K562 (cell line): ENCODE data around the gene KIF23. TPM values are rescaled to one million over a fixed set of nuclear protein-coding genes. Genes with fewer than 3 reads are reported as not detected.

Source experiments
- ARID1B ChIP-seq: fragments of 450-650 bp; IDR thresholded peaks from 2 replicates; pipeline ENCODE4 v1.6.1; 2016; ENCODE audit warnings: antibody characterized with exemption, mild to moderate bottlenecking, inconsistent platforms
- CREM ChIP-seq: IDR thresholded peaks from 2 replicates; pipeline ENCODE4 v1.6.1; 2014; ENCODE audit warnings: antibody characterized with exemption, low read depth
- DPF2 ChIP-seq: fragments of 450-650 bp; IDR thresholded peaks from 2 replicates; pipeline ENCODE4 v1.6.1; 2016
- KHSRP ChIP-seq: fragments of 450-650 bp; IDR thresholded peaks from 2 replicates; pipeline ENCODE4 v1.6.1; 2017
- MEF2D ChIP-seq: conservative IDR thresholded peaks from 2 replicates; pipeline ENCODE4 v1.6.1; 2016; ENCODE audit warnings: low read depth, missing genetic modification characterization, missing compliant biosample characterization
- MXI1 ChIP-seq: IDR thresholded peaks from 2 replicates; pipeline ENCODE4 v1.6.1; 2011; ENCODE audit warnings: low read depth, mild to moderate bottlenecking, improper control_type of control experiment, low read length
- NFIC ChIP-seq: fragments of 450-650 bp; IDR thresholded peaks from 2 replicates; pipeline ENCODE4 v1.6.1; 2017; ENCODE audit warnings: mild to moderate bottlenecking, inconsistent platforms
- NR2F6 ChIP-seq: fragments of 450-650 bp; formaldehyde crosslinking; IDR thresholded peaks from 2 replicates; pipeline ENCODE4 v1.4.0; 2020; ENCODE audit warnings: mild to moderate bottlenecking
- PURB ChIP-seq: sonication (generic); formaldehyde crosslinking; IDR thresholded peaks from 2 replicates; pipeline ENCODE4 v1.9.0; 2021; ENCODE audit warnings: low read depth, mild to moderate bottlenecking, missing genetic modification reagents
- RBM25 ChIP-seq: fragments of 200-400 bp; formaldehyde crosslinking; IDR thresholded peaks from 2 replicates; pipeline ENCODE4 v1.6.1; 2018; ENCODE audit warnings: low read length, low read depth, moderate library complexity; ENCODE audit not compliant: severe bottlenecking
- SETDB1 ChIP-seq: IDR thresholded peaks from one replicate; pipeline ENCODE4 v1.6.1; 2012; ENCODE audit warnings: low read length, control low read depth, inconsistent platforms
- SIRT6 ChIP-seq: IDR thresholded peaks from one replicate; pipeline ENCODE4 v1.6.1; 2012; ENCODE audit warnings: low read depth, mild to moderate bottlenecking, control low read depth, inconsistent platforms, low read length, moderate library complexity
- SUPT5H ChIP-seq: fragments of 450-650 bp; IDR thresholded peaks from 2 replicates; pipeline ENCODE4 v1.6.1; 2016
- TRIM25 ChIP-seq: fragments of 450-650 bp; IDR thresholded peaks from 2 replicates; pipeline ENCODE4 v1.7.0; 2016; ENCODE audit warnings: borderline replicate concordance
- ZFP91 ChIP-seq: sonication (generic); formaldehyde crosslinking; IDR thresholded peaks from 2 replicates; pipeline ENCODE4 v1.8.0; 2022; ENCODE audit warnings: mild to moderate bottlenecking, missing genetic modification reagents
- ZNF146 ChIP-seq: IDR thresholded peaks from one replicate; pipeline ENCODE4 v1.6.1; 2018; ENCODE audit warnings: missing compliant biosample characterization; ENCODE audit not compliant: unreplicated experiment
- ZNF445 ChIP-seq: fragments of 250-450 bp; sonication (Bioruptor Pico); IDR thresholded peaks from 2 replicates; pipeline ENCODE4 v1.4.0; 2020; ENCODE audit warnings: low read depth, mild to moderate bottlenecking, moderate library complexity
- ZNF778 ChIP-seq: fragments of 450-650 bp; formaldehyde crosslinking; IDR thresholded peaks from 2 replicates; pipeline ENCODE4 v1.4.0; 2020; ENCODE audit warnings: mild to moderate bottlenecking, moderate library complexity
- polyA plus RNA-seq, 8 experiments: library from polyadenylated mRNA; depleted of rRNA in 4 of 8; stranded (reverse) in 5 of 8; unstranded in 3 of 8; fragments of >200 nt; fragmentation: Nextera tagmentation in 2 of 8; fragmentation: Illumina TruSeq in 1 of 8; extraction: Ambion mirVana in 2 of 8; extraction: Trizol in 1 of 8; gene quantifications; 2 replicates each; pipeline versions ENCODE4 v1.2.1 to v1.2.3, GENCODE V29; 2011 to 2014; ENCODE audit warnings: inconsistent platforms in 1 of 8, missing spikeins in 1 of 8
- total RNA-seq, 7 experiments: library from RNA; depleted of rRNA in 6 of 7; stranded (reverse); fragments of >200 nt in 6 of 7; fragmentation: Illumina TruSeq in 2 of 7; extraction: Trizol in 2 of 7; gene quantifications; 2 replicates each; pipeline versions ENCODE4 v1.2.1 to v1.2.3, GENCODE V29; 2011 to 2021; ENCODE audit warnings: low replicate concordance in 1 of 7
- TF ChIP-seq, protein P1 (sequence below): sonication (generic); formaldehyde crosslinking; IDR thresholded peaks from 2 replicates; pipeline ENCODE4 v1.8.0; 2023; ENCODE audit warnings: missing genetic modification reagents, mild to moderate bottlenecking, borderline replicate concordance
- TF ChIP-seq, protein P2 (sequence below): sonication (generic); formaldehyde crosslinking; IDR thresholded peaks from 2 replicates; pipeline ENCODE4 v1.9.0; 2022; ENCODE audit warnings: mild to moderate bottlenecking, missing genetic modification reagents

The KIF23 gene
- total and polyA plus RNA-seq, 9 of the 15 experiments (the other 6 are each of a cell fraction or from before 2014, with no cell fraction given) = 29.4 to 58.2 (median 41.9) TPM

DNA sequence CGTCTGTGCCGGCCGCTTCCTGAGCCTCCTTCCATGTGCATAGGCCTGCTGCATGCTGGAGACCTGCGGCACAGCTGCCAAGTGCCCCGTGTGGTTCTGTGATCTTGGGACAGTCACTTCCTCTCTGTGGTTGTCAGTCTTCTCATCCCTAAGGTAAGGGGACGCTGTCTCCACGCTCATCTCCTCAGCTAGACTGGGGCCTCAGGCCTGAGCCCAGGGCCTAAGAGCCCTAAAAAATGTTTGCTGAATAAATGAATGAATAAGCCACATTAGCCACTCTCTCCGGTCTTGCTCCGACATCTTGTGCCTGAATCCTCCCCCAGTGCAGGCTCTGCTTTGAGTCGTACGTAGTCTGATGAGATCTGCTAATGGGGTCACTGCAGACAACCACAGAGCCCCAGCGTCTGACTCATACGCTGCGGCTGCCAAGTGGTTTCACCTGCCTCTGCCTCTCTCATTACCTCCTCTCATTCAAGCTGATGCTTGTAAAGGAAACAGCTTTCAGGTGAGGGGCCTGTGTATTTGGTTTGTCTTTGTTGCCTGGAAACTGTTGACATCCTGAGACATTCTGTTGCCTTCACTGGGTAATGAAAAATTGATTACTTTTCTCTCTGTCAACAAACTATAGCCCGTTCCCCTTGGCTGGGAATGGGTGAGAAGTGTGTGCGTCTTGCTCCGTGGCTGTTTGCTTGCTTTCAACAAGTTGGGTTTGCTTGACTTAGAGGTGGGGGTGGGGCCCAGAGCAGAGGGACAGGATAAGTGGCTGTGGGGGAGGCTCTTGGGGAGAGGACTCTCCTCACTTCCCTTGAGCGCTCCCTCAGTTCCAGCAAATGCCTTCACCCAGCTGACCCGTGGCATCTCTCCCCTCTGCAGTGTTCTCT lies 54.3 kb downstream of the KIF23 start (continued):
- TF ChIP-seq CREM (peak; percentile 57; the same call in 1 of the 2 replicates), MXI1 (no peak), NFIC (no peak), DPF2 (peak; percentile 58), ARID1B (peak; percentile 44; the same call in 1 of the 2 replicates), ZNF778 (no peak), MEF2D (tag) (no peak), RBM25 (no peak), ZNF146 (no peak), SETDB1 (no peak), NR2F6 (CRISPR knock-in tag) (no peak), SIRT6 (no peak), ZFP91 (CRISPR knock-in tag) (no peak), PURB (CRISPR knock-in tag) (no peak), ZNF445 (CRISPR knock-in tag) (no peak), TRIM25 (no peak), SUPT5H (no peak), KHSRP (no peak)
- TF ChIP-seq, protein P1, sequence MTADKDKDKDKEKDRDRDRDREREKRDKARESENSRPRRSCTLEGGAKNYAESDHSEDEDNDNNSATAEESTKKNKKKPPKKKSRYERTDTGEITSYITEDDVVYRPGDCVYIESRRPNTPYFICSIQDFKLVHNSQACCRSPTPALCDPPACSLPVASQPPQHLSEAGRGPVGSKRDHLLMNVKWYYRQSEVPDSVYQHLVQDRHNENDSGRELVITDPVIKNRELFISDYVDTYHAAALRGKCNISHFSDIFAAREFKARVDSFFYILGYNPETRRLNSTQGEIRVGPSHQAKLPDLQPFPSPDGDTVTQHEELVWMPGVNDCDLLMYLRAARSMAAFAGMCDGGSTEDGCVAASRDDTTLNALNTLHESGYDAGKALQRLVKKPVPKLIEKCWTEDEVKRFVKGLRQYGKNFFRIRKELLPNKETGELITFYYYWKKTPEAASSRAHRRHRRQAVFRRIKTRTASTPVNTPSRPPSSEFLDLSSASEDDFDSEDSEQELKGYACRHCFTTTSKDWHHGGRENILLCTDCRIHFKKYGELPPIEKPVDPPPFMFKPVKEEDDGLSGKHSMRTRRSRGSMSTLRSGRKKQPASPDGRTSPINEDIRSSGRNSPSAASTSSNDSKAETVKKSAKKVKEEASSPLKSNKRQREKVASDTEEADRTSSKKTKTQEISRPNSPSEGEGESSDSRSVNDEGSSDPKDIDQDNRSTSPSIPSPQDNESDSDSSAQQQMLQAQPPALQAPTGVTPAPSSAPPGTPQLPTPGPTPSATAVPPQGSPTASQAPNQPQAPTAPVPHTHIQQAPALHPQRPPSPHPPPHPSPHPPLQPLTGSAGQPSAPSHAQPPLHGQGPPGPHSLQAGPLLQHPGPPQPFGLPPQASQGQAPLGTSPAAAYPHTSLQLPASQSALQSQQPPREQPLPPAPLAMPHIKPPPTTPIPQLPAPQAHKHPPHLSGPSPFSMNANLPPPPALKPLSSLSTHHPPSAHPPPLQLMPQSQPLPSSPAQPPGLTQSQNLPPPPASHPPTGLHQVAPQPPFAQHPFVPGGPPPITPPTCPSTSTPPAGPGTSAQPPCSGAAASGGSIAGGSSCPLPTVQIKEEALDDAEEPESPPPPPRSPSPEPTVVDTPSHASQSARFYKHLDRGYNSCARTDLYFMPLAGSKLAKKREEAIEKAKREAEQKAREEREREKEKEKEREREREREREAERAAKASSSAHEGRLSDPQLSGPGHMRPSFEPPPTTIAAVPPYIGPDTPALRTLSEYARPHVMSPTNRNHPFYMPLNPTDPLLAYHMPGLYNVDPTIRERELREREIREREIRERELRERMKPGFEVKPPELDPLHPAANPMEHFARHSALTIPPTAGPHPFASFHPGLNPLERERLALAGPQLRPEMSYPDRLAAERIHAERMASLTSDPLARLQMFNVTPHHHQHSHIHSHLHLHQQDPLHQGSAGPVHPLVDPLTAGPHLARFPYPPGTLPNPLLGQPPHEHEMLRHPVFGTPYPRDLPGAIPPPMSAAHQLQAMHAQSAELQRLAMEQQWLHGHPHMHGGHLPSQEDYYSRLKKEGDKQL = no peak
- TF ChIP-seq, protein P2, sequence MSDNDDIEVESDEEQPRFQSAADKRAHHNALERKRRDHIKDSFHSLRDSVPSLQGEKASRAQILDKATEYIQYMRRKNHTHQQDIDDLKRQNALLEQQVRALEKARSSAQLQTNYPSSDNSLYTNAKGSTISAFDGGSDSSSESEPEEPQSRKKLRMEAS (CRISPR knock-in tag) = no peak
